Adrenal gland (tissue), 12 donors: ENCODE measurements around the gene SLC7A14. TPM values are rescaled to one million over a fixed set of nuclear protein-coding genes. Genes with fewer than 3 reads are reported as not detected.

Experiments used
- DNase-seq, 7 donors: peaks; one replicate each; pipeline ENCODE4 v3.0.0-alpha.2; 2019 to 2020
- H3K27ac ChIP-seq, 5 donors: fragments of 200-600 bp; sonication (generic) in 4 of 5; 1 replicate in 3 of 5; 2 replicates in 2 of 5; pipeline versions ENCODE4 v1.5.1 to v1.8.0; 2016 to 2020; ENCODE audit warnings: mild to moderate bottlenecking in 1 of 5
- H3K27me3 ChIP-seq: fragments of 200-600 bp; 2 replicates; pipeline ENCODE4 v1.8.0; 2021
- H3K36me3 ChIP-seq, 2 donors: fragments of 200-600 bp; replicated peaks in 1 of 2; 1 replicate in 1 of 2; 2 replicates in 1 of 2; pipeline versions ENCODE4 v1.5.1 to v1.8.0; 2018 to 2022
- H3K4me1 ChIP-seq, 2 donors: fragments of 200-600 bp; replicated peaks in 1 of 2; 1 replicate in 1 of 2; 2 replicates in 1 of 2; pipeline versions ENCODE4 v1.5.1 to v1.8.0; 2018 to 2021
- H3K4me3 ChIP-seq, 4 donors: fragments of 200-600 bp; sonication (generic) in 3 of 4; one replicate each; pipeline ENCODE4 v1.5.1; 2016 to 2018
- H3K9me3 ChIP-seq, 3 donors: fragments of 200-600 bp; sonication (generic) in 1 of 3; replicated peaks in 1 of 3; 1 replicate in 2 of 3; 2 replicates in 1 of 3; pipeline versions ENCODE4 v1.5.1 to v1.8.0; 2016 to 2021
- POLR2A ChIP-seq, 2 donors: fragments of 450-650 bp; IDR thresholded peaks; one replicate each; pipeline ENCODE4 v1.6.1; 2017; ENCODE audit warnings: antibody characterized with exemption in 2 of 2, mild to moderate bottlenecking in 2 of 2, moderate library complexity in 1 of 2
- WGBS, 4 donors: extraction: QIAGEN DNeasy Blood & Tissue Kit in 2 of 4; methylation state at CpG; one replicate each; pipeline versions ENCODE4 v1.1.5 to v1.1.7; 2013 to 2017; 5-methylcytosine and 5-hydroxymethylcytosine counted together
- intact Hi-C, 2 donors: fragments of 100-400 bp; cut with DNase I; formaldehyde crosslinking; loops; one replicate each; pipeline versions ENCODE4 v1.14.1 to v1.15.0; 2022 to 2023
- polyA plus RNA-seq, 3 donors: library from polyadenylated mRNA; stranded (reverse); fragments of 200-250 nt in 2 of 3; fragments of 350-450 nt in 1 of 3; fragmentation: Illumina TruSeq in 1 of 3; extraction: RNeasy Lipid Tissue Mini Kit (QIAGEN cat#74804) in 1 of 3; gene quantifications; one replicate each; pipeline ENCODE4 v1.2.3, GENCODE V29; 2013 to 2014
- total RNA-seq, 9 donors: library from RNA; depleted of rRNA in 4 of 9; stranded (reverse); fragments of >200 nt in 4 of 9; fragments of 120-200 nt in 1 of 9; fragmentation: NEBNext Ultra II Directional in 1 of 9; extraction: Animal tissue kit (Norgen Biotek cat#: 25700) in 1 of 9; gene quantifications; one replicate each; pipeline versions ENCODE4 v1.1.0 to v1.2.4, GENCODE V29; 2013 to 2023
- TF ChIP-seq, protein P1 (sequence below), 6 experiments: fragments of 450-650 bp in 4 of 6; fragments of 200-600 bp in 2 of 6; sonication (generic) in 1 of 6; IDR thresholded peaks; 1 replicate in 5 of 6; 2 replicates in 1 of 6; pipeline versions ENCODE4 v1.5.1 to v1.8.0; 2016 to 2021; ENCODE audit warnings: antibody characterized with exemption in 6 of 6, mild to moderate bottlenecking in 2 of 6, moderate library complexity in 1 of 6
- donor health status: healthy with polysubstance abuse.
- donor health status: Bipolar disorder and iron deficiency.
- donor health status: DM: yes; HTN: yes; CAD: no.
- donor health status: DM: no; HTN: no; CAD: no.
- donor health status: DM: no; HTN: no; CAD: no.
- donor health status: DM: yes; HTN: yes; CAD: no.

SLC7A14 gene
- total and polyA plus RNA-seq, 12 donors: 0.03 to 3.8 (median 0.48) TPM; not detected in 1

DNA sequence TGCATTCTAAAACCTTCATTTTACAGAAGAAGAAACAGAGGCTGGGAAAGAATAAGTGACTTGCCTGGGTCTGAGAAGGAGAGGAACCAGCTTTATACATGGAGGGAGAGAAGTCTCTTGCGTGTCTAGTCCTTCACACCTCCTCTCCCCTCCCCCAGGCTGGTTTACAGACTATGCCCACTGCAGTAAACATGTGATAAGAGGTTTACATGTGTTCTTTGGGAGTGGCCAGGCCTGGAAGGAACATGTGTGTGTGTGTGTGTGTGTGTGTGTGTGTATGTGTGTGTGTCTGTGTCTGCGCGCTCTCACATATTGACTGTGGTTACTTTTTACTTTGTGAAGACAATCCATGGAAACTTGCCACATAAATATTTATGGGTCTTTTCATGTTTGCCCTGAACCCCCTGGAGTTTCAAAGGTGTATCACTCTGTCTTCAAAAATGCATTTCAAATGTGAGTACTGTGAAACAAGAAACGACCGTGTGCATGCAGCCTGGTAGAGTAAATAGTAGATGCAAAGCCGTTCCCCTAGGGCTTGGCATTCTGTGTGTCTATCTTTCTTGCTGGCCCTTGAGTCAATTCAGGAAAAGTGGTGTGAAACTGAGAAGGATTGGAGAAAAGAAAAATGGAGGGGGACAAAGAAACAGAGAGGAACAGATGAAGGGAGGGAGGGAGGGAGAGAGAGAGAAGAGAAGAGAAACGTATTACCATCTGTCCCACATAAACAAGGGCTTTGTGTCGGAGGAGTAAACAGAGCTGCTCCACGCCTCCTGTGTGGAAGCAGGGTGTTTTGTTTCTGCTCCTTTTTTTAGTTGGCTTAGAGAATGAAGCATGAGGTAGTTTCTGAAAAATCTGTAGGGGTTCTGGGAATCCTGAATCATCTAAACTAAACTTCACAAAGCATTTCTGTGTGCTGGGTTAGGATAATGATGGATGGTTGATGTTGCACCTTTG is 115.5 kb downstream of the SLC7A14 start:
- intact Hi-C loops: no loop called here
- Histone ChIP-seq H3K36me3 (no peaks in the 10 kb centered on the region), H3K9me3 (no peaks in the 10 kb centered on the region), H3K27ac (no peak overlapping the region), H3K4me3 (no peak overlapping the region), H3K4me1 (peaks cover 0 to 5% of the 10 kb centered on the region in 2 donors), H3K27me3 (peaks cover 3% of the 10 kb centered on the region)
- DNase-seq: no peak
- TF ChIP-seq POLR2A (IDR thresholded peaks at IDR 0.05): no peak
- TF ChIP-seq, protein P1, sequence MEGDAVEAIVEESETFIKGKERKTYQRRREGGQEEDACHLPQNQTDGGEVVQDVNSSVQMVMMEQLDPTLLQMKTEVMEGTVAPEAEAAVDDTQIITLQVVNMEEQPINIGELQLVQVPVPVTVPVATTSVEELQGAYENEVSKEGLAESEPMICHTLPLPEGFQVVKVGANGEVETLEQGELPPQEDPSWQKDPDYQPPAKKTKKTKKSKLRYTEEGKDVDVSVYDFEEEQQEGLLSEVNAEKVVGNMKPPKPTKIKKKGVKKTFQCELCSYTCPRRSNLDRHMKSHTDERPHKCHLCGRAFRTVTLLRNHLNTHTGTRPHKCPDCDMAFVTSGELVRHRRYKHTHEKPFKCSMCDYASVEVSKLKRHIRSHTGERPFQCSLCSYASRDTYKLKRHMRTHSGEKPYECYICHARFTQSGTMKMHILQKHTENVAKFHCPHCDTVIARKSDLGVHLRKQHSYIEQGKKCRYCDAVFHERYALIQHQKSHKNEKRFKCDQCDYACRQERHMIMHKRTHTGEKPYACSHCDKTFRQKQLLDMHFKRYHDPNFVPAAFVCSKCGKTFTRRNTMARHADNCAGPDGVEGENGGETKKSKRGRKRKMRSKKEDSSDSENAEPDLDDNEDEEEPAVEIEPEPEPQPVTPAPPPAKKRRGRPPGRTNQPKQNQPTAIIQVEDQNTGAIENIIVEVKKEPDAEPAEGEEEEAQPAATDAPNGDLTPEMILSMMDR (IDR thresholded peaks at IDR 0.05): no peak
- WGBS, 4 donors: 56 to 70% (median 67%) methylated on average over 9 of the region's 9 CpGs

DNA sequence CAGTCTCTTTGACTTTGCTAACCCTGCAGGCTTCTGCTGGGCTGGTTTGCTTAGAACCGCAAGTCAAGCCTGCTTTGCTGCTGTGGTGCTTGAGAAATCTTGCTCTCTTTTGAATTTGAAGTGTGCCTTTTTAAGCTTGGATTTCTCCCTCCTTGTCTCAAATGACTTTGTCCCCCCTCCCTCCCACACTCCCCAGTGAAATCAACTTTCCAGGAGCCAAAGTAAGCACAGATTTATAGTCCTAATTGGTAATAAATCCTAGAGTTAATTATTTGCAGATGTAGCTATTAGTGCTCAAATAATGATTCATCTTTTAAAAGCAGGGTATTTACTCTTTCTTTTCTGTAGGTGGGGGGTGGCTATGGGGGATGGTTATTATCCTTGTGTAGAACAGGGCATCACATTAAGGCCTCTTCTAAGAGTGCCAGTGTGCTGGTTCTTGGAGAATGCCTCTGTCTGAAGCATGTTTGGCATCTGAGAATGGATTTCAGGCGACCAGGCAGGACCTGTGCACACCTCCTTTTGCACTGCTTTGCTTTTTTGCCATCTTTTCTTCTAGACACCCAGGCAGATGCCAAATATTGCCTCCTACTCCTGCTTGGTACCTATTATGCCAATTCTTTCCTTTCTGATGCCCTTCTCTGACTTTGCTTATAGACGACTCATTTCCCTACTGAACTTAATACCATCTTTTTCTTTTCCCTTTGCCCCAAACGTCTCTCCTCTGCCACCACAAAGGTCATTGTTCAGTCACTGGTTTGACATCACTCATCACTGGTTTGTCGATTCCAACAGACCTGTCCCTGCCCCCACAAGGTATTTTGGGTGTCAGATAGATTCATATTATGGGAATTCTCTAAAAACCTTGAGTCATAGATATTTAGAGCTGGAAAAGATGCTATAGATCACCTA is 116.5 kb downstream of the SLC7A14 start:
- H3K9me3 ChIP-seq: no peaks in the 10 kb centered on the region
- no peak overlapping the region for H3K4me3 ChIP-seq
- no peak for DNase-seq
- 50 to 56% (median 54%) methylated on average over 5 of the region's 5 CpGs for WGBS, 4 donors
- no peak overlapping the region for H3K27ac ChIP-seq
- no peak for TF ChIP-seq POLR2A (IDR thresholded peaks at IDR 0.05)
- TF ChIP-seq, protein P1 (IDR thresholded peaks at IDR 0.05): no peak
- no peaks in the 10 kb centered on the region for H3K36me3 ChIP-seq
- intact Hi-C loops: no loop called here
- H3K27me3 ChIP-seq: peaks cover 3% of the 10 kb centered on the region
- no peaks in the 10 kb centered on the region for H3K4me1 ChIP-seq

DNA sequence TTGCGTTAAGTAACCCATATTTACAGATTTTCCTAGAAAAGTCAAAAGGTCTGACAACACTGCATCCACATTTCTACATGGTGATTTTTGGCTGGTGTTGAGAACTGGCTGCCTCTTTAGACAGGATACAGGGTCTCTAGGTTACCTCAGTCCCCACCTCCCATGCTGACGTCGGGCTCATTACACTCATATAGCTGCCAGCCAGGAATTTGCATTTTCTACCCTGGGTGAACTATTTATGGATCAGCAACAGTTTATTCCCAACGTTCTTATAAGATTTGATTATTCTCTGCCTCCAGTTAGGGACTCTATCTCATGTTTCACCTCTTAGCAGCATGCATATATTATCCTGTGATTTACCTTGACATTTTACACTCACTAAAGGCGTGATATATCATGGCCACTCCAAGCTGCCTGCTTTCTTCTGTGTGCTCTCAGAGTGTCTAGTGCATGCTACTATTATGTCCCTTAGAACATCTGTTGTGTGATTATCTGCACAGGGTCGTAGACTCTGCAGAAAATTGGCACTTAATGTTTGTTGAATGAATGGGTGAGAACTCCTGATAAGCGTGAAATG is 118.2 kb downstream of the SLC7A14 start:
- Histone ChIP-seq H3K27me3 (peaks cover 3% of the 10 kb centered on the region), H3K9me3 (no peaks in the 10 kb centered on the region), H3K27ac (no peak overlapping the region), H3K4me1 (no peaks in the 10 kb centered on the region), H3K36me3 (no peaks in the 10 kb centered on the region), H3K4me3 (no peak overlapping the region)
- no peak for DNase-seq
- TF ChIP-seq POLR2A (IDR thresholded peaks at IDR 0.05): no peak
- TF ChIP-seq, protein P1 (IDR thresholded peaks at IDR 0.05): no peak
- intact Hi-C loops: no loop called here
- 49 to 64% (median 57%) methylated on average over 6 to 7 of the region's 7 CpGs for WGBS, 4 donors

DNA sequence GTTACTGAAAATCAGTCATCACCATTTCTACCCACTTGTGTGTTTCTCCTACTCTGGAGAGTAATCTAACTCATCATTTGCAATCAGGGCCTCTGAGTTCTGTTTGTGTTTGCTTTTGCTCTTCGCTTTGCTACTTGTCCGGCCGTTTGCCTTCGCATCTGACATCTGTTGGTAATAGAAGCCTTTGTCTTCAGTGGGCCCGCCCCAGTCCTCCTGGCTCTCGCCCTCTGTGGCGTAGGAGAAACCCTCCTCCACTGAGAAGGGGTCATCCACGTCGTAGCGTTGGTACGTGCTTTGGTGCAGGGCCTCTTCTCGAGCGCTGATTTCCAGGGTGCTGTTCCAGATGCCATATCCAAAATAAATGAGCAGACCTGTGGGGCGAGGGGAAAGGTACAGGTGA is 118.9 kb downstream of the SLC7A14 start:
- H3K9me3 ChIP-seq: no peaks in the 10 kb centered on the region
- 69 to 79% (median 78%) methylated on average over 14 of the region's 14 CpGs for WGBS, 4 donors
- no peaks in the 10 kb centered on the region for H3K4me1 ChIP-seq
- H3K4me3 ChIP-seq: no peak overlapping the region
- no peaks in the 10 kb centered on the region for H3K36me3 ChIP-seq
- intact Hi-C loops: no loop called here
- peaks cover 3% of the 10 kb centered on the region for H3K27me3 ChIP-seq
- TF ChIP-seq, protein P1 (IDR thresholded peaks at IDR 0.05): no peak
- no peak for TF ChIP-seq POLR2A (IDR thresholded peaks at IDR 0.05)
- no peak for DNase-seq
- H3K27ac ChIP-seq: no peak overlapping the region
